ENCODE data around the gene NEBL.

NEBL gene

GRCh38 chr10:20856484-20856883, 40.6 kb downstream of the NEBL start:
- DNase-seq = no peak

DNA sequence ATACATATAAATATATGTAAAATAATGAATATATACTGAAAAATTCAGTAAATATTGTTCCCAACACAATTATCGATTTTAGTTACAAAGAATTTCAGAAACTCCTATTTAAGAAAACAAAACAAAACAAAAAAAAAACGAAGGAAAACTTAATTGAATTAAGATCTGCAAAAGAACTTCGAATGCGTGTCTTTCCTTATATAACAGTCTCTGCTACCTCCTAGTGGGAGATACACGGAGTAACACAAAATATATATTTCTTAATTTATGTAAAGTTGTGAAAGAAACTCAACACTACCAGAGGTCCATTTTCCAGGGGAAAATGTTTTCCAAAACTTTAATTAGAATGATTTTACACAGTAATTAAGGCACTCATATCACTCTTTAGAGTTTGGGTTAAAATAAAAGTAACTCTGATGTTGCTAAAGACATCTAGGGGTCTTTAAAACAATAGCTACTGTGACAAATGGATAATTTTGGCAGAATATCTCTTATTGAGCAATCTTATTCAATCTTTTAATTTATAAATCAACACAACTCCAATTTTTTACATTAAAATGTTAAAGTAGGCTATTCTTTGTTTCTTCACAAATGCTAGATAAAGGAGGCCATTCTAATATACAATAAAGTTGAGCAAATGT, 41.6 kb downstream of the NEBL start:
- no peak for DNase-seq

GRCh38 chr10:20853276-20853675, 43.8 kb downstream of the NEBL start:
- no peak for DNase-seq

GRCh38 chr10:20852303-20852702, 44.8 kb downstream of the NEBL start:
- DNase-seq = no peak

DNA sequence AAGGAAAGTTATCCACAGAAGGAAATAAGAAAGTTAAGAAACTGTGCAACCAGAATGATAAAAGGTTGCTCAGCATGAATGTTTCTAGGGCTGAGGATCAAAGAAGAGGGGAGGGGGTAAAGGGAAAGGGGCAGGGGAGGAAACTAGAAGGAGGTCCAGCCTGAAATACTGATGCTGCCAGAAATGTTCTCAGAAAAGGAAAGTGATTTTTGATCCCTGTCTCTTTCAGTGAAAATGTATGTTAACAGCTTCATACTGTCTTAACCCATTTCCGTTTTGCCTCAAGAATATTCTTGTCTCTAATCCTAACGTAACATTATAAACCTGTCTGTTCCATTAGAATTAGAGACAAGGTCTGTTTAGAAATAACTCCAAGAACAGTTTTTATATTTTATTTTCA, 49.6 kb downstream of the NEBL start:
- DNase-seq = no peak

DNA sequence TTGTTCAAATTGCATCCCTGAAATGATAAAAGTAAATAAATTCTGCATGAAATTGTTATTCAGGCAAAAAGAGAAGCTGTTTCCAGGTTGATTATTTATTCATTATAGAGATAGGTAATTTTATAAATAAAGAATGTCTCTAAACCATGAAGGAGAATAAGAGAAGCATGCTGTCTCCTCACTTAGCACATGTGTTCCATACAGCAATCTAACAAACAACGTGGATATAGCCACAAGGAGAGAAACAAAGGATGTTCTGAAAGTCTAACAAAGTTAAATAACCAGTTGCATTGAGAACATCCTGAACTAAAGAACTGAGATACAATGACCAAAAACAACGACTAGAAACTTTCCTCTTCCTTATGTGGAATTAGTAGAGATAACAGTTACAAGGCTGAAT, 50.8 kb downstream of the NEBL start:
- no peak for DNase-seq

DNA sequence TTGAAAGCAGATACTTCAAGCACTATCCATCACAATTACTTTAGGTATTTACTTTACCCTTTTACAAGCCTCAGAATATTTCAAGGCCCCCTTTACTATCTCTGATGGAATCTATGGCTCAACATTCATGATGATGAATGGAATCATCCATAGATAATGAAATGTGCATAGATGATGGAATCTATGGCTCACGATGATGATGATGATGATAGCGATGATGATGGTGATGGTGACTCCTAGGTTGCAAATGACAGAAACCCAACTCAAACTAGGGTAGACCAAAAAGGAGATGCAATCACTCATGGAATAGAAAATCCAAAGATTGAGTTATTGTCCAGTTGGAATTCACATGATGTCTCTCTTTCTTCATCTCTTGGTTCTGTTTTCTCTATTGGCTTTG, 55.7 kb downstream of the NEBL start:
- DNase-seq = no peak

GRCh38 chr10:20839910-20840309, 57.2 kb downstream of the NEBL start:
- no peak for DNase-seq

- DNase-seq = no peak
These were observed 58.0 kb downstream of the NEBL start for GRCh38 chr10:20839141-20839540.

GRCh38 chr10:20836401-20836800, 60.7 kb downstream of the NEBL start:
- no peak for DNase-seq

GRCh38 chr10:20835335-20835734, 61.8 kb downstream of the NEBL start:
- no peak for DNase-seq

GRCh38 chr10:20834825-20835224, 62.3 kb downstream of the NEBL start:
- no peak for DNase-seq

GRCh38 chr10:20822825-20823224, 74.3 kb downstream of the NEBL start:
- DNase-seq = no peak

GRCh38 chr10:20817646-20818045, 79.5 kb downstream of the NEBL start:
- no peak for DNase-seq

DNA sequence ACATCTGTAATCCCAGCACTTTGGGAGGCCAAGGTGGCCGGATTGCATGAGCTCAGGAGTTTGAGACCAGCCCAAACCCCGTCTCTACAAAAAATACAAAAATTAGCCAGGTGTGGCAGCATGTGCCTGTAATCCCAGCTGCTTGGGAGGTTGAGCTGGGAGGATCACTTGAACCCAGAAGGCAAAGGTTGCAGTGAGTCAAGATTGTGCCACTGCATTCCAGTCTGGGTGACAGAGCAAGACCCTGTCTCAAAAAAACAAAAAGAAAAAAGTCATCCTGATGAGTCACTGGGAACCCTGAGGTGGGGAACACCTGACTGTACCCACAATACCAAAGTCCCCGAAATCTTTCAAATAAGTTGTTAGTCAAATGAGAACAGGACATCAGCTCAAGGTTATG, 80.0 kb downstream of the NEBL start:
- no peak for DNase-seq

GRCh38 chr10:20814116-20814515, 83.0 kb downstream of the NEBL start:
- no peak for DNase-seq

DNA sequence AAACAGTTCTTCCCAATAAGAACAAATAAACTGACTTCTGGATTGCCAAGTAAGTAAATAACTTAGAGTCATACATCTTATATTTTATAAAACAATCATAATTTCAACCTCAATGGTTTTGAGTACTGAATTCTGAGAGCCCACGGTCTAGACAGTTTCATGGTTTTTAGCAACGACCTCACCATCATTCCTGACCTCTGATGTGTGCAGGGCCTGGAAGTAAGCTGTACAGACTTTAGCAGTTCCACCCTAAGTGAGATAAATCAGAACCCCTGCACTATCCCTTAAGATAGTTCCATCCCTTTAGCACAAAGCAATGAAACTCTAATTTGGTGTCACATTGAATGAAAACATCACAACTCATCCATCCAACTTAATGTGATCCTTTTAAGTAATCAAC, 86.0 kb downstream of the NEBL start:
- no peak for DNase-seq

GRCh38 chr10:20809631-20810030, 87.5 kb downstream of the NEBL start:
- no peak for DNase-seq

GRCh38 chr10:20806487-20806886, 90.6 kb downstream of the NEBL start:
- DNase-seq = no peak

DNA sequence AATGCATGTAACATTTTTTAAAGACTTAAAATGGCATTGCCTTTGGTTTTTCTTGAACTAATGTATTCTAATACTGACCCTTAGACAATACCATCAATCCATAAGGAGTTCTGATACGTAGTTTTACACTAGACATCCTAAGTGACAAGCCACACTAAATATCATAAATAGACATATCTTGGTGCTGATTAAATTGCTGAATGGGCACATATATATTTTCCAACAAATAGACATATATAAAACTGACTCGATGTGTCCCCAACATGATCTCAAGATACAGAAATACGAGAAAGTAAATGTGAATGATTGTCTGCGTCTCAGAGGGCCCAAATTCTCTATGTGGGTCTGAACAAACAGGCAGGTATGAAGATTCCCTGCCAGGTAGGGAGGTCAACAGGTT, 99.8 kb downstream of the NEBL start:
- DNase-seq = no peak

- no peak for DNase-seq
These were observed 101.7 kb downstream of the NEBL start for GRCh38 chr10:20795391-20795790.

GRCh38 chr10:20785174-20785573, 111.9 kb downstream of the NEBL start:
- no peak for DNase-seq

- no peak for DNase-seq
These were observed 118.9 kb downstream of the NEBL start for GRCh38 chr10:20778008-20778757.

- no peak for DNase-seq
These were observed 120.6 kb downstream of the NEBL start for GRCh38 chr10:20776384-20777118.
